WTC11 (cell line): ENCODE results near the gene ARX. TPM values are rescaled to one million over a fixed set of nuclear protein-coding genes. Genes with fewer than 3 reads are reported as not detected.

ENCODE experiments used
- ATAC-seq: fragments of 200-7000 bp; cut with Tn5 transposase; 2 replicates; pipeline ENCODE4 v1.10.0; 2021; ENCODE audit warnings: mild to moderate bottlenecking, moderate library complexity
- CTCF ChIA-PET: fragments of 300-600 bp; sonication (Branson Sonifier 250); formaldehyde crosslinking; loops from one replicate; lab custom pipeline; 2021; ENCODE audit warnings: antibody characterized with exemption; lab: Charles Lee
- POLR2A ChIA-PET: fragments of 350-600 bp; sonication (Branson Sonifier 250); formaldehyde crosslinking; loops from one replicate; lab custom pipeline; 2021; ENCODE audit warnings: antibody characterized with exemption; lab: Charles Lee
- DNase-seq: peaks from one replicate; pipeline ENCODE4 v3.0.0; 2021; ENCODE audit warnings: low spot score
- H3K27ac Mint-ChIP-seq: 2 replicates; pipeline ENCODE4 v1.8.0; 2021; ENCODE audit warnings: mixed read lengths
- H3K27me3 Mint-ChIP-seq: 2 replicates; pipeline ENCODE4 v1.8.0; 2021; ENCODE audit warnings: low read depth, mild to moderate bottlenecking, moderate library complexity, mixed read lengths
- H3K36me3 Mint-ChIP-seq: 2 replicates; pipeline ENCODE4 v1.8.0; 2021; ENCODE audit warnings: mixed read lengths
- H3K4me1 Mint-ChIP-seq: 2 replicates; pipeline ENCODE4 v1.8.0; 2022; ENCODE audit warnings: mixed read lengths
- H3K4me3 Mint-ChIP-seq: 2 replicates; pipeline ENCODE4 v1.8.0; 2021; ENCODE audit warnings: mild to moderate bottlenecking, moderate library complexity, mixed read lengths
- H3K9me3 Mint-ChIP-seq: 2 replicates; pipeline ENCODE4 v1.8.0; 2021; ENCODE audit warnings: mixed read lengths
- CBFB ChIP-seq: sonication (generic); formaldehyde crosslinking; IDR thresholded peaks from 2 replicates; pipeline ENCODE4 v1.8.1; 2022; ENCODE audit warnings: mild to moderate bottlenecking, low read depth, missing genetic modification reagents
- FOXJ3 ChIP-seq: sonication (generic); formaldehyde crosslinking; IDR thresholded peaks from 2 replicates; pipeline ENCODE4 v1.9.0; 2021; ENCODE audit warnings: missing genetic modification reagents, mild to moderate bottlenecking, borderline replicate concordance
- GRHL2 ChIP-seq: fragments of 250-450 bp; sonication (Bioruptor Pico); IDR thresholded peaks from 2 replicates; pipeline ENCODE4 v1.8.0; 2022; ENCODE audit warnings: mild to moderate bottlenecking, moderate library complexity; ENCODE audit not compliant: insufficient replicate concordance, severe bottlenecking
- SMAD3 ChIP-seq: sonication (generic); formaldehyde crosslinking; IDR thresholded peaks from 2 replicates; pipeline ENCODE4 v1.8.0; 2022; ENCODE audit warnings: missing genetic modification reagents, mild to moderate bottlenecking, borderline replicate concordance
- TCF7 ChIP-seq: sonication (generic); formaldehyde crosslinking; IDR thresholded peaks from 2 replicates; pipeline ENCODE4 v1.8.0; 2022; ENCODE audit warnings: mild to moderate bottlenecking, low read depth, missing genetic modification reagents, moderate library complexity
- total RNA-seq: library from RNA; stranded (reverse); gene quantifications from 3 replicates; pipeline ENCODE4 v1.2.3, GENCODE V29; 2021
- TF ChIP-seq, protein P1 (sequence below): sonication (generic); formaldehyde crosslinking; IDR thresholded peaks from 2 replicates; pipeline ENCODE4 v1.8.0; 2023; ENCODE audit warnings: missing genetic modification reagents, mild to moderate bottlenecking, borderline replicate concordance
- TF ChIP-seq, protein P2 (sequence below): sonication (generic); formaldehyde crosslinking; IDR thresholded peaks from 2 replicates; pipeline ENCODE4 v1.8.1; 2023; ENCODE audit warnings: mild to moderate bottlenecking, missing genetic modification reagents
- TF ChIP-seq, protein P3 (sequence below): sonication (generic); formaldehyde crosslinking; conservative IDR thresholded peaks from 2 replicates; pipeline ENCODE4 v1.8.1; 2022; ENCODE audit warnings: mild to moderate bottlenecking, missing genetic modification reagents
- TF ChIP-seq, protein P4 (sequence below): sonication (generic); formaldehyde crosslinking; IDR thresholded peaks from 2 replicates; pipeline ENCODE4 v1.8.1; 2022; ENCODE audit warnings: mild to moderate bottlenecking, missing genetic modification reagents, moderate library complexity, borderline replicate concordance
- TF ChIP-seq, protein P5 (sequence below): sonication (generic); formaldehyde crosslinking; IDR thresholded peaks from 2 replicates; pipeline ENCODE4 v1.8.1; 2023; ENCODE audit warnings: mild to moderate bottlenecking, missing genetic modification reagents
- TF ChIP-seq, protein P6 (sequence below): fragments of 250-450 bp; sonication (Bioruptor Pico); IDR thresholded peaks from 2 replicates; pipeline ENCODE4 v1.8.0; 2021; ENCODE audit warnings: mild to moderate bottlenecking
- TF ChIP-seq, protein P7 (sequence below): sonication (generic); formaldehyde crosslinking; IDR thresholded peaks from 2 replicates; pipeline ENCODE4 v1.8.1; 2023; ENCODE audit warnings: mild to moderate bottlenecking, missing genetic modification reagents, borderline replicate concordance
- TF ChIP-seq, protein P8 (sequence below): fragments of 250-450 bp; sonication (Bioruptor Pico); IDR thresholded peaks from 2 replicates; pipeline ENCODE4 v1.9.0; 2021; ENCODE audit warnings: moderate library complexity, mild to moderate bottlenecking, inconsistent platforms, borderline replicate concordance

ARX gene
- total RNA-seq, 1 experiment from 2014 or later: not detected

DNA sequence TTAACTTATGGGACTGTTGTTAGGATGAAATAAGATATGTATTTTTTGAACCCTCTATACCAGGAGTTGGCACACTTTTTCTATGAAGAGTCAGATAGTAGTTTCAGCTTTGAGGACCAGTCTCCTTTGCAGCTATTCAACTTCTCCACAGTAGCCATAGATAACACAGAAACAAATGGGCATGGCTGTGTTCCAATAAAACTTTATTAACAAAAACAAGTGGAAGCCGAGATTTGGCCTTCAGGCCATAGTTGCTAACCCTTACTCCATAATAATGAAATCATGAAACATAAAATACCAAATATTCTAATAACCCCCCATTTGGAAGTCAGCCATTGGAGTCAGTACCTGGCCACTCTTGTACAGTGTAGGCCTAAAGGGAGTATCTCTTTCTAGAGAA, 30.6 kb downstream of the ARX start (continued):
- TF ChIP-seq, protein P1, sequence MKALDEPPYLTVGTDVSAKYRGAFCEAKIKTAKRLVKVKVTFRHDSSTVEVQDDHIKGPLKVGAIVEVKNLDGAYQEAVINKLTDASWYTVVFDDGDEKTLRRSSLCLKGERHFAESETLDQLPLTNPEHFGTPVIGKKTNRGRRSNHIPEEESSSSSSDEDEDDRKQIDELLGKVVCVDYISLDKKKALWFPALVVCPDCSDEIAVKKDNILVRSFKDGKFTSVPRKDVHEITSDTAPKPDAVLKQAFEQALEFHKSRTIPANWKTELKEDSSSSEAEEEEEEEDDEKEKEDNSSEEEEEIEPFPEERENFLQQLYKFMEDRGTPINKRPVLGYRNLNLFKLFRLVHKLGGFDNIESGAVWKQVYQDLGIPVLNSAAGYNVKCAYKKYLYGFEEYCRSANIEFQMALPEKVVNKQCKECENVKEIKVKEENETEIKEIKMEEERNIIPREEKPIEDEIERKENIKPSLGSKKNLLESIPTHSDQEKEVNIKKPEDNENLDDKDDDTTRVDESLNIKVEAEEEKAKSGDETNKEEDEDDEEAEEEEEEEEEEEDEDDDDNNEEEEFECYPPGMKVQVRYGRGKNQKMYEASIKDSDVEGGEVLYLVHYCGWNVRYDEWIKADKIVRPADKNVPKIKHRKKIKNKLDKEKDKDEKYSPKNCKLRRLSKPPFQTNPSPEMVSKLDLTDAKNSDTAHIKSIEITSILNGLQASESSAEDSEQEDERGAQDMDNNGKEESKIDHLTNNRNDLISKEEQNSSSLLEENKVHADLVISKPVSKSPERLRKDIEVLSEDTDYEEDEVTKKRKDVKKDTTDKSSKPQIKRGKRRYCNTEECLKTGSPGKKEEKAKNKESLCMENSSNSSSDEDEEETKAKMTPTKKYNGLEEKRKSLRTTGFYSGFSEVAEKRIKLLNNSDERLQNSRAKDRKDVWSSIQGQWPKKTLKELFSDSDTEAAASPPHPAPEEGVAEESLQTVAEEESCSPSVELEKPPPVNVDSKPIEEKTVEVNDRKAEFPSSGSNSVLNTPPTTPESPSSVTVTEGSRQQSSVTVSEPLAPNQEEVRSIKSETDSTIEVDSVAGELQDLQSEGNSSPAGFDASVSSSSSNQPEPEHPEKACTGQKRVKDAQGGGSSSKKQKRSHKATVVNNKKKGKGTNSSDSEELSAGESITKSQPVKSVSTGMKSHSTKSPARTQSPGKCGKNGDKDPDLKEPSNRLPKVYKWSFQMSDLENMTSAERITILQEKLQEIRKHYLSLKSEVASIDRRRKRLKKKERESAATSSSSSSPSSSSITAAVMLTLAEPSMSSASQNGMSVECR: no peak
- TF ChIP-seq FOXJ3 (CRISPR knock-in tag) (no peak), SMAD3 (CRISPR knock-in tag) (no peak)
- TF ChIP-seq, protein P2, sequence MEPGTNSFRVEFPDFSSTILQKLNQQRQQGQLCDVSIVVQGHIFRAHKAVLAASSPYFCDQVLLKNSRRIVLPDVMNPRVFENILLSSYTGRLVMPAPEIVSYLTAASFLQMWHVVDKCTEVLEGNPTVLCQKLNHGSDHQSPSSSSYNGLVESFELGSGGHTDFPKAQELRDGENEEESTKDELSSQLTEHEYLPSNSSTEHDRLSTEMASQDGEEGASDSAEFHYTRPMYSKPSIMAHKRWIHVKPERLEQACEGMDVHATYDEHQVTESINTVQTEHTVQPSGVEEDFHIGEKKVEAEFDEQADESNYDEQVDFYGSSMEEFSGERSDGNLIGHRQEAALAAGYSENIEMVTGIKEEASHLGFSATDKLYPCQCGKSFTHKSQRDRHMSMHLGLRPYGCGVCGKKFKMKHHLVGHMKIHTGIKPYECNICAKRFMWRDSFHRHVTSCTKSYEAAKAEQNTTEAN (CRISPR knock-in tag): no peak
- TF ChIP-seq, protein P3, sequence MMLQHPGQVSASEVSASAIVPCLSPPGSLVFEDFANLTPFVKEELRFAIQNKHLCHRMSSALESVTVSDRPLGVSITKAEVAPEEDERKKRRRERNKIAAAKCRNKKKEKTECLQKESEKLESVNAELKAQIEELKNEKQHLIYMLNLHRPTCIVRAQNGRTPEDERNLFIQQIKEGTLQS: no peak

DNA sequence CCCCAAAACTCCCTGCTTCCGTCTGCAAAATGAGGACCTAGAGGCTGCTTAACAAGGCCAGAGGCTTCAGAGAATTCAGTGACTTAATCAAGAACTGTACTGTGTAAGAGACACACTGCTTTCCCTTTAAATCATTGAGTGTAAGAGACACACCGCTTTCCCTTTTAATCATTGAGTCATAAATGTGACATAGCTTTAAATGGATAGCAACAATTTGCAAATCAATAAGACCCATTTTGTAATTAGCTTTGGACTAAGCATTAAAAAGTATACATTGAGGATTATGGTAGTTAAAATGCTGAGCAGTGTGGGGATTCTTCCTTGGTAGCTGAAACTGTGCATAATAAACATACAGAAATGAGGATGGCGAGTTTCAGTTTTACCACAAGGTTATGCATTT, 31.8 kb downstream of the ARX start:
- Mint-ChIP-seq H3K27ac (no peak overlapping the region; the same call in 1 of the 2 replicates), H3K9me3 (no peaks in the 10 kb centered on the region), H3K36me3 (no peaks in the 10 kb centered on the region), H3K4me3 (no peak overlapping the region), H3K4me1 (0 out of 2 replicates have a peak, but pooled peaks cover 6% of the 10 kb centered on the region)
- no peak for ATAC-seq
- CTCF ChIA-PET: no interaction called here
- TF ChIP-seq GRHL2 (CRISPR knock-in tag) (no peak), TCF7 (CRISPR knock-in tag) (no peak), CBFB (CRISPR knock-in tag) (no peak)
- TF ChIP-seq, protein P4, sequence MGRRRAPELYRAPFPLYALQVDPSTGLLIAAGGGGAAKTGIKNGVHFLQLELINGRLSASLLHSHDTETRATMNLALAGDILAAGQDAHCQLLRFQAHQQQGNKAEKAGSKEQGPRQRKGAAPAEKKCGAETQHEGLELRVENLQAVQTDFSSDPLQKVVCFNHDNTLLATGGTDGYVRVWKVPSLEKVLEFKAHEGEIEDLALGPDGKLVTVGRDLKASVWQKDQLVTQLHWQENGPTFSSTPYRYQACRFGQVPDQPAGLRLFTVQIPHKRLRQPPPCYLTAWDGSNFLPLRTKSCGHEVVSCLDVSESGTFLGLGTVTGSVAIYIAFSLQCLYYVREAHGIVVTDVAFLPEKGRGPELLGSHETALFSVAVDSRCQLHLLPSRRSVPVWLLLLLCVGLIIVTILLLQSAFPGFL: no peak
- TF ChIP-seq, protein P5, sequence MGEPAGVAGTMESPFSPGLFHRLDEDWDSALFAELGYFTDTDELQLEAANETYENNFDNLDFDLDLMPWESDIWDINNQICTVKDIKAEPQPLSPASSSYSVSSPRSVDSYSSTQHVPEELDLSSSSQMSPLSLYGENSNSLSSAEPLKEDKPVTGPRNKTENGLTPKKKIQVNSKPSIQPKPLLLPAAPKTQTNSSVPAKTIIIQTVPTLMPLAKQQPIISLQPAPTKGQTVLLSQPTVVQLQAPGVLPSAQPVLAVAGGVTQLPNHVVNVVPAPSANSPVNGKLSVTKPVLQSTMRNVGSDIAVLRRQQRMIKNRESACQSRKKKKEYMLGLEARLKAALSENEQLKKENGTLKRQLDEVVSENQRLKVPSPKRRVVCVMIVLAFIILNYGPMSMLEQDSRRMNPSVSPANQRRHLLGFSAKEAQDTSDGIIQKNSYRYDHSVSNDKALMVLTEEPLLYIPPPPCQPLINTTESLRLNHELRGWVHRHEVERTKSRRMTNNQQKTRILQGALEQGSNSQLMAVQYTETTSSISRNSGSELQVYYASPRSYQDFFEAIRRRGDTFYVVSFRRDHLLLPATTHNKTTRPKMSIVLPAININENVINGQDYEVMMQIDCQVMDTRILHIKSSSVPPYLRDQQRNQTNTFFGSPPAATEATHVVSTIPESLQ (CRISPR knock-in tag): no peak
- TF ChIP-seq, protein P6, sequence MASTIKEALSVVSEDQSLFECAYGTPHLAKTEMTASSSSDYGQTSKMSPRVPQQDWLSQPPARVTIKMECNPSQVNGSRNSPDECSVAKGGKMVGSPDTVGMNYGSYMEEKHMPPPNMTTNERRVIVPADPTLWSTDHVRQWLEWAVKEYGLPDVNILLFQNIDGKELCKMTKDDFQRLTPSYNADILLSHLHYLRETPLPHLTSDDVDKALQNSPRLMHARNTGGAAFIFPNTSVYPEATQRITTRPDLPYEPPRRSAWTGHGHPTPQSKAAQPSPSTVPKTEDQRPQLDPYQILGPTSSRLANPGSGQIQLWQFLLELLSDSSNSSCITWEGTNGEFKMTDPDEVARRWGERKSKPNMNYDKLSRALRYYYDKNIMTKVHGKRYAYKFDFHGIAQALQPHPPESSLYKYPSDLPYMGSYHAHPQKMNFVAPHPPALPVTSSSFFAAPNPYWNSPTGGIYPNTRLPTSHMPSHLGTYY (CRISPR knock-in tag): no peak
- TF ChIP-seq, protein P7, sequence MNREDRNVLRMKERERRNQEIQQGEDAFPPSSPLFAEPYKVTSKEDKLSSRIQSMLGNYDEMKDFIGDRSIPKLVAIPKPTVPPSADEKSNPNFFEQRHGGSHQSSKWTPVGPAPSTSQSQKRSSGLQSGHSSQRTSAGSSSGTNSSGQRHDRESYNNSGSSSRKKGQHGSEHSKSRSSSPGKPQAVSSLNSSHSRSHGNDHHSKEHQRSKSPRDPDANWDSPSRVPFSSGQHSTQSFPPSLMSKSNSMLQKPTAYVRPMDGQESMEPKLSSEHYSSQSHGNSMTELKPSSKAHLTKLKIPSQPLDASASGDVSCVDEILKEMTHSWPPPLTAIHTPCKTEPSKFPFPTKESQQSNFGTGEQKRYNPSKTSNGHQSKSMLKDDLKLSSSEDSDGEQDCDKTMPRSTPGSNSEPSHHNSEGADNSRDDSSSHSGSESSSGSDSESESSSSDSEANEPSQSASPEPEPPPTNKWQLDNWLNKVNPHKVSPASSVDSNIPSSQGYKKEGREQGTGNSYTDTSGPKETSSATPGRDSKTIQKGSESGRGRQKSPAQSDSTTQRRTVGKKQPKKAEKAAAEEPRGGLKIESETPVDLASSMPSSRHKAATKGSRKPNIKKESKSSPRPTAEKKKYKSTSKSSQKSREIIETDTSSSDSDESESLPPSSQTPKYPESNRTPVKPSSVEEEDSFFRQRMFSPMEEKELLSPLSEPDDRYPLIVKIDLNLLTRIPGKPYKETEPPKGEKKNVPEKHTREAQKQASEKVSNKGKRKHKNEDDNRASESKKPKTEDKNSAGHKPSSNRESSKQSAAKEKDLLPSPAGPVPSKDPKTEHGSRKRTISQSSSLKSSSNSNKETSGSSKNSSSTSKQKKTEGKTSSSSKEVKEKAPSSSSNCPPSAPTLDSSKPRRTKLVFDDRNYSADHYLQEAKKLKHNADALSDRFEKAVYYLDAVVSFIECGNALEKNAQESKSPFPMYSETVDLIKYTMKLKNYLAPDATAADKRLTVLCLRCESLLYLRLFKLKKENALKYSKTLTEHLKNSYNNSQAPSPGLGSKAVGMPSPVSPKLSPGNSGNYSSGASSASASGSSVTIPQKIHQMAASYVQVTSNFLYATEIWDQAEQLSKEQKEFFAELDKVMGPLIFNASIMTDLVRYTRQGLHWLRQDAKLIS (CRISPR knock-in tag): no peak
- TF ChIP-seq, protein P8, sequence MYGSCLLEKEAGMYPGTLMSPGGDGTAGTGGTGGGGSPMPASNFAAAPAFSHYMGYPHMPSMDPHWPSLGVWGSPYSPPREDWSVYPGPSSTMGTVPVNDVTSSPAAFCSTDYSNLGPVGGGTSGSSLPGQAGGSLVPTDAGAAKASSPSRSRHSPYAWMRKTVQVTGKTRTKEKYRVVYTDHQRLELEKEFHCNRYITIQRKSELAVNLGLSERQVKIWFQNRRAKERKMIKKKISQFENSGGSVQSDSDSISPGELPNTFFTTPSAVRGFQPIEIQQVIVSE: no peak
- TF ChIP-seq, all 79 proteins: peak for 0
- no peak for DNase-seq
- H3K27me3 Mint-ChIP-seq: no peaks in the 10 kb centered on the region
- POLR2A ChIA-PET: no interaction called here
